Transverse colon (tissue), 4 donors: ENCODE data around the gene PIGA.

Source experiments
- EP300 ChIP-seq: sonication (generic); formaldehyde crosslinking; IDR thresholded peaks from one replicate; pipeline ENCODE4 v1.6.1; 2017; ENCODE audit warnings: antibody characterized with exemption, low read depth
- POLR2A ChIP-seq: fragments of 450-650 bp; IDR thresholded peaks from one replicate; pipeline ENCODE4 v1.6.1; 2016; ENCODE audit warnings: antibody characterized with exemption, mild to moderate bottlenecking, moderate library complexity
- POLR2AphosphoS5 ChIP-seq, 3 donors: sonication (generic); formaldehyde crosslinking; IDR thresholded peaks; one replicate each; pipeline ENCODE4 v1.6.1; 2016; ENCODE audit warnings: antibody characterized with exemption in 3 of 3
- TF ChIP-seq, protein P1 (sequence below), 5 experiments: fragments of 200-600 bp in 3 of 5; fragments of 450-650 bp in 2 of 5; sonication (generic) in 3 of 5; IDR thresholded peaks; 1 replicate in 2 of 5; 2 replicates in 3 of 5; pipeline ENCODE4 v1.5.1; 2016 to 2017; ENCODE audit warnings: antibody characterized with exemption in 5 of 5, inconsistent platforms in 3 of 5, mild to moderate bottlenecking in 2 of 5, moderate library complexity in 1 of 5

DNA sequence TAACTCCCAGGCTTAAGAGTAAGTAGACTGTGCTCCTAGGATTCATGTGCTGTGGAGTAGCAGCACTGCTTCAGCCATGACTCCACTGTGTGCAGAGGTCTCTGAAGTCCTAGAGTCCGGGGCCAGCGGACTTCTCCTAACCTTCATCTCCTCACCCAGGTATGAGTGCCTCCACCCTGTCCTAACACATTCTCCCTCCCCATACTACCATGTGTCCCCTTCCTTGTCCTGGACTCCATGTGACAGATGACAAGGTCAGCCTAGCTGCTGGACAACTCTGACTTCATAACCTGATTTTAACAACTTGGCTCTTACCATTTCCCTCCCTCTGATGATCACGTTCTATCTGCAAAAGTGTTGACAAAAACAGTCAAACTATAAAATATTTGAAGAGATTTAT lies 36.5 kb downstream of the PIGA start:
- TF ChIP-seq, protein P1, sequence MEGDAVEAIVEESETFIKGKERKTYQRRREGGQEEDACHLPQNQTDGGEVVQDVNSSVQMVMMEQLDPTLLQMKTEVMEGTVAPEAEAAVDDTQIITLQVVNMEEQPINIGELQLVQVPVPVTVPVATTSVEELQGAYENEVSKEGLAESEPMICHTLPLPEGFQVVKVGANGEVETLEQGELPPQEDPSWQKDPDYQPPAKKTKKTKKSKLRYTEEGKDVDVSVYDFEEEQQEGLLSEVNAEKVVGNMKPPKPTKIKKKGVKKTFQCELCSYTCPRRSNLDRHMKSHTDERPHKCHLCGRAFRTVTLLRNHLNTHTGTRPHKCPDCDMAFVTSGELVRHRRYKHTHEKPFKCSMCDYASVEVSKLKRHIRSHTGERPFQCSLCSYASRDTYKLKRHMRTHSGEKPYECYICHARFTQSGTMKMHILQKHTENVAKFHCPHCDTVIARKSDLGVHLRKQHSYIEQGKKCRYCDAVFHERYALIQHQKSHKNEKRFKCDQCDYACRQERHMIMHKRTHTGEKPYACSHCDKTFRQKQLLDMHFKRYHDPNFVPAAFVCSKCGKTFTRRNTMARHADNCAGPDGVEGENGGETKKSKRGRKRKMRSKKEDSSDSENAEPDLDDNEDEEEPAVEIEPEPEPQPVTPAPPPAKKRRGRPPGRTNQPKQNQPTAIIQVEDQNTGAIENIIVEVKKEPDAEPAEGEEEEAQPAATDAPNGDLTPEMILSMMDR (IDR thresholded peaks at IDR 0.05) = no peak
- TF ChIP-seq POLR2A (no peak), POLR2AphosphoS5 (IDR thresholded peaks at IDR 0.05) (no peak), EP300 (no peak)
